Measurements from ENCODE around the gene MYOM1. TPM values are rescaled to one million over a fixed set of nuclear protein-coding genes. Genes with fewer than 3 reads are reported as not detected.

MYOM1 gene
- total and polyA plus RNA-seq, 7 donors: 54.8 to 842 (median 388) TPM

GRCh38 chr18:3265564-3266033 is 45.8 kb upstream of the MYOM1 start:
- no peak for TF ChIP-seq CTCF (IDR thresholded peaks at IDR 0.05)
- Histone ChIP-seq H3K27ac (no peak overlapping the region), H3K4me3 (peak overlapping the region; percentile 91), H3K9me3 (no peaks in the 10 kb centered on the region), H3K4me1 (peaks cover 80% of the 10 kb centered on the region), H3K36me3 (ENCODE audit: insufficient read depth in 1 of 2, low read depth in 1 of 2) (no peaks in the 10 kb centered on the region), H3K27me3 (ENCODE audit: insufficient read depth in 3 of 3, low read length in 2 of 3) (no peaks in the 10 kb centered on the region)
- ATAC-seq (no peak), DNase-seq (no peak)
- intact Hi-C loops (cut with DNase I): no loop called here
- 61 to 65% (median 63%) methylated on average over 3 of the region's 3 CpGs for WGBS, 3 donors

- no peaks in the 10 kb centered on the region for H3K36me3 ChIP-seq (ENCODE audit: insufficient read depth in 1 of 2, low read depth in 1 of 2)
- H3K9me3 ChIP-seq: no peaks in the 10 kb centered on the region
- WGBS, 3 donors: 62 to 68% (median 65%) methylated on average over 2 of the region's 2 CpGs
- H3K27me3 ChIP-seq (ENCODE audit: insufficient read depth in 3 of 3, low read length in 2 of 3): no peaks in the 10 kb centered on the region
- no peak for DNase-seq
- no peak for ATAC-seq
- TF ChIP-seq CTCF (IDR thresholded peaks at IDR 0.05): no peak
- H3K4me1 ChIP-seq: peaks cover 80% of the 10 kb centered on the region
- intact Hi-C loops (cut with DNase I): loop anchor here (5.0 kb wide), 2 partner anchors 183 to 188 kb away; partner anchors contain the start of gene TGIF1 (in 1 of the 2)
- H3K4me3 ChIP-seq: peak overlapping the region; percentile 91
- peak overlapping the region; percentile 99 for H3K27ac ChIP-seq
These were observed 44.6 kb upstream of the MYOM1 start for GRCh38 chr18:3264362-3264761.

- 18 to 26% (median 20%) methylated on average over 8 of the region's 8 CpGs for WGBS, 3 donors
- intact Hi-C loops (cut with DNase I): loop anchor here (5.0 kb wide), 2 partner anchors 184 to 189 kb away; partner anchors contain the start of gene TGIF1 (in 1 of the 2)
- Histone ChIP-seq H3K27ac (peak overlapping the region; percentile 99), H3K36me3 (ENCODE audit: insufficient read depth in 1 of 2, low read depth in 1 of 2) (peaks cover 0 to 10% of the 10 kb centered on the region in 2 donors), H3K9me3 (no peaks in the 10 kb centered on the region), H3K27me3 (ENCODE audit: insufficient read depth in 3 of 3, low read length in 2 of 3) (no peaks in the 10 kb centered on the region), H3K4me3 (peak overlapping the region; percentile 91), H3K4me1 (peaks cover 68% of the 10 kb centered on the region)
- no peak for TF ChIP-seq CTCF (IDR thresholded peaks at IDR 0.05)
- DNase-seq (no peak), ATAC-seq (no peak)
These were observed 43.4 kb upstream of the MYOM1 start for GRCh38 chr18:3263132-3263700.

- DNase-seq: peak in 1 of 2 donors; percentile 60
- Histone ChIP-seq H3K4me1 (peaks cover 68% of the 10 kb centered on the region), H3K4me3 (peak overlapping the region; percentile 91), H3K9me3 (no peaks in the 10 kb centered on the region), H3K36me3 (ENCODE audit: insufficient read depth in 1 of 2, low read depth in 1 of 2) (peaks cover 0 to 17% of the 10 kb centered on the region in 2 donors), H3K27ac (peak overlapping the region; percentile 99), H3K27me3 (ENCODE audit: insufficient read depth in 3 of 3, low read length in 2 of 3) (no peaks in the 10 kb centered on the region)
- TF ChIP-seq CTCF (IDR thresholded peaks at IDR 0.05): no peak
- ATAC-seq: peak; percentile 35 to 42 (median 36)
- intact Hi-C loops (cut with DNase I): loop anchor here (5.0 kb wide), 2 partner anchors 185 to 190 kb away; partner anchors contain the start of gene TGIF1 (in 1 of the 2)
- 0 to 1% (median 1%) methylated on average over 41 to 69 of the region's 69 CpGs for WGBS, 3 donors
These were observed 42.7 kb upstream of the MYOM1 start for GRCh38 chr18:3262234-3263131.
